HepG2 (cell line): ENCODE measurements around the gene LRRC40. TPM values are rescaled to one million over a fixed set of nuclear protein-coding genes. Genes with fewer than 3 reads are reported as not detected.

Experiments used
- CEBPG ChIP-seq: IDR thresholded peaks from 2 replicates; pipeline ENCODE4 v1.6.1; 2016
- CHD4 ChIP-seq: fragments of 200-600 bp; sonication (generic); IDR thresholded peaks from 2 replicates; pipeline ENCODE4 v1.7.0; 2017; ENCODE audit warnings: mild to moderate bottlenecking, low read length, borderline replicate concordance
- DZIP1 ChIP-seq: sonication (generic); formaldehyde crosslinking; IDR thresholded peaks from 2 replicates; pipeline ENCODE4 v1.5.0; 2020; ENCODE audit warnings: mild to moderate bottlenecking, missing genetic modification reagents
- EEA1 ChIP-seq: sonication (generic); formaldehyde crosslinking; IDR thresholded peaks from 2 replicates; pipeline ENCODE4 v1.5.1; 2020; ENCODE audit warnings: mild to moderate bottlenecking, missing genetic modification reagents, borderline replicate concordance
- FOXK2 ChIP-seq: fragments of 450-650 bp; IDR thresholded peaks from 2 replicates; pipeline ENCODE4 v1.6.1; 2016
- KIAA2018 ChIP-seq: sonication (generic); formaldehyde crosslinking; IDR thresholded peaks from 2 replicates; pipeline ENCODE4 v1.5.0; 2020; ENCODE audit warnings: mild to moderate bottlenecking, missing genetic modification reagents, borderline replicate concordance
- RBM39 ChIP-seq: fragments of 200-400 bp; formaldehyde crosslinking; IDR thresholded peaks from one replicate; pipeline ENCODE4 v1.6.1; 2018; ENCODE audit warnings: antibody characterized with exemption, mild to moderate bottlenecking, low read depth, low read length; ENCODE audit not compliant: poor library complexity, severe bottlenecking
- RFX1 ChIP-seq: fragments of 450-650 bp; IDR thresholded peaks from 2 replicates; pipeline ENCODE4 v1.6.1; 2017
- SRSF4 ChIP-seq: fragments of 200-400 bp; formaldehyde crosslinking; IDR thresholded peaks from one replicate; pipeline ENCODE4 v1.6.1; 2018; ENCODE audit warnings: mild to moderate bottlenecking, low read depth, low read length, moderate library complexity; ENCODE audit not compliant: poor library complexity, severe bottlenecking
- STAT6 ChIP-seq: sonication (generic); formaldehyde crosslinking; IDR thresholded peaks from 2 replicates; pipeline ENCODE4 v1.4.0; 2020; ENCODE audit warnings: missing genetic modification reagents, mild to moderate bottlenecking, borderline replicate concordance
- TFDP1 ChIP-seq: IDR thresholded peaks from 2 replicates; pipeline ENCODE4 v1.6.1; 2016; ENCODE audit warnings: missing compliant biosample characterization, missing genetic modification reagents, borderline replicate concordance
- TSC22D2 ChIP-seq: sonication (generic); formaldehyde crosslinking; IDR thresholded peaks from 2 replicates; pipeline ENCODE4 v1.5.1; 2020; ENCODE audit warnings: missing genetic modification reagents, mild to moderate bottlenecking, borderline replicate concordance
- ZNF207 ChIP-seq: fragments of 450-650 bp; IDR thresholded peaks from 2 replicates; pipeline ENCODE4 v1.6.1; 2016; ENCODE audit warnings: antibody characterized with exemption, borderline replicate concordance
- ZSCAN22 ChIP-seq: sonication (generic); formaldehyde crosslinking; IDR thresholded peaks from 2 replicates; pipeline ENCODE4 v1.4.0; 2020; ENCODE audit warnings: mild to moderate bottlenecking, missing genetic modification reagents
- polyA plus RNA-seq, 8 experiments: library from polyadenylated mRNA; depleted of rRNA in 3 of 8; stranded (reverse) in 7 of 8; unstranded in 1 of 8; fragments of >200 nt; fragmentation: Illumina TruSeq in 4 of 8; extraction: Trizol in 4 of 8; gene quantifications; 2 replicates each; pipeline versions ENCODE4 v1.2.1 to v1.2.3, GENCODE V29; 2011 to 2016; ENCODE audit warnings: low read depth in 4 of 8, missing spikeins in 1 of 8, mixed read lengths in 1 of 8; ENCODE audit not compliant: insufficient read depth in 1 of 8
- total RNA-seq, 5 experiments: library from RNA; depleted of rRNA; stranded (reverse); fragments of >200 nt; fragmentation: Illumina TruSeq; extraction: Trizol; gene quantifications; 2 replicates each; pipeline ENCODE4 v1.2.3, GENCODE V29; 2016; ENCODE audit warnings: low read depth in 1 of 5

LRRC40 gene
- total and polyA plus RNA-seq, 2 of the 13 experiments (the other 11 are each of a cell fraction or from before 2014, with no cell fraction given), result 10.3 to 32.7 TPM

- TF ChIP-seq EEA1 (CRISPR knock-in tag) (no peak), SRSF4 (no peak), RBM39 (no peak), RFX1 (no peak), STAT6 (CRISPR knock-in tag) (peak; percentile 57), DZIP1 (CRISPR knock-in tag) (peak; percentile 63; the same call in 1 of the 2 replicates), CEBPG (CRISPR knock-in tag) (peak; percentile 39; the same call in 1 of the 2 replicates), ZSCAN22 (CRISPR knock-in tag) (no peak), TFDP1 (CRISPR knock-in tag) (peak; percentile 91), KIAA2018 (CRISPR knock-in tag) (no peak), CHD4 (no peak), FOXK2 (no peak), ZNF207 (no peak), TSC22D2 (CRISPR knock-in tag) (0 out of 2 replicates have a peak, but pooled peaks have one; percentile 73)
These were observed at the start of gene LRRC40 (continued) for GRCh38 chr1:70205434-70206118.
